Activated CD8-positive, alpha-beta T cell treated with anti-CD3 and anti-CD28 coated beads for 36 hours (primary cell): ENCODE results near the gene FBXL17. TPM values are rescaled to one million over a fixed set of nuclear protein-coding genes. Genes with fewer than 3 reads are reported as not detected.

Experiments
- ATAC-seq: fragments of 200-7000 bp; cut with Tn5 transposase; one replicate; pipeline ENCODE4 v1.10.0; 2021; ENCODE audit warnings: mild to moderate bottlenecking, moderate library complexity
- CTCF ChIA-PET: fragments of 350-600 bp; sonication (Branson Sonifier 250); formaldehyde crosslinking; loops from one replicate; lab custom pipeline; 2021; ENCODE audit warnings: antibody characterized with exemption; lab: Charles Lee
- POLR2A ChIA-PET: fragments of 350-600 bp; sonication (Branson Sonifier 250); formaldehyde crosslinking; loops from one replicate; lab custom pipeline; 2021; ENCODE audit warnings: antibody characterized with exemption; lab: Charles Lee
- DNase-seq: peaks from one replicate; pipeline ENCODE4 v3.0.0-alpha.2; 2020
- H3K27ac Mint-ChIP-seq: one replicate; pipeline ENCODE4 v1.8.0; 2021; ENCODE audit warnings: mild to moderate bottlenecking, mixed read lengths
- H3K27me3 Mint-ChIP-seq: one replicate; pipeline ENCODE4 v1.8.0; 2021; ENCODE audit warnings: mixed read lengths
- H3K36me3 Mint-ChIP-seq: one replicate; pipeline ENCODE4 v1.8.0; 2021; ENCODE audit warnings: low read depth, mixed read lengths
- H3K4me1 Mint-ChIP-seq: one replicate; pipeline ENCODE4 v1.8.0; 2021; ENCODE audit warnings: low read depth, mixed read lengths
- H3K4me3 Mint-ChIP-seq: one replicate; pipeline ENCODE4 v1.8.0; 2021; ENCODE audit warnings: mild to moderate bottlenecking, moderate library complexity, mixed read lengths
- H3K9me3 Mint-ChIP-seq: one replicate; pipeline ENCODE4 v1.8.0; 2021; ENCODE audit warnings: mixed read lengths
- CTCF ChIP-seq: fragments of 200-600 bp; IDR thresholded peaks from one replicate; pipeline ENCODE4 v1.8.0; 2022; ENCODE audit warnings: antibody characterized with exemption, mild to moderate bottlenecking
- intact Hi-C: fragments of 100-400 bp; cut with micrococcal nuclease; formaldehyde crosslinking; loops from one replicate; pipeline ENCODE4 v1.10.0; 2022
- total RNA-seq, 2 experiments: library from RNA; stranded (reverse); gene quantifications; one replicate each; pipeline ENCODE4 v1.2.3, GENCODE V29; 2021

FBXL17 gene
- total RNA-seq, 2 experiments from 2014 or later, result 3.0 to 5.3 TPM

- DNase-seq (no peak), ATAC-seq (no peak)
- no peaks in the 10 kb centered on the region for H3K9me3 Mint-ChIP-seq
- H3K4me3 Mint-ChIP-seq, result no peak overlapping the region
- CTCF ChIA-PET, result interaction anchor here (1.2 kb wide), 1 partner anchor 28 kb away, joined by 3 read pairs; no protein-coding TSS in a partner anchor
- intact Hi-C loops, result no loop called here
- no peaks in the 10 kb centered on the region for H3K27me3 Mint-ChIP-seq
- no peak for TF ChIP-seq CTCF
- H3K27ac Mint-ChIP-seq, result no peak overlapping the region
- no peaks in the 10 kb centered on the region for H3K36me3 Mint-ChIP-seq
- POLR2A ChIA-PET, result no interaction called here
- H3K4me1 Mint-ChIP-seq, result no peaks in the 10 kb centered on the region
Measured at GRCh38 chr5:108024986-108025385, 356.9 kb downstream of the FBXL17 start.

GRCh38 chr5:108016101-108016500, 365.8 kb downstream of the FBXL17 start:
- CTCF ChIA-PET, result no interaction called here
- ATAC-seq (no peak), DNase-seq (no peak)
- intact Hi-C loops, result no loop called here
- H3K36me3 Mint-ChIP-seq, result no peaks in the 10 kb centered on the region
- POLR2A ChIA-PET, result no interaction called here
- no peaks in the 10 kb centered on the region for H3K9me3 Mint-ChIP-seq
- H3K4me1 Mint-ChIP-seq, result no peaks in the 10 kb centered on the region
- no peak overlapping the region for H3K27ac Mint-ChIP-seq
- H3K4me3 Mint-ChIP-seq, result no peak overlapping the region
- TF ChIP-seq CTCF, result no peak
- no peaks in the 10 kb centered on the region for H3K27me3 Mint-ChIP-seq

- H3K36me3 Mint-ChIP-seq, result peaks cover 1% of the 10 kb centered on the region
- ChIA-PET CTCF (no interaction called here), POLR2A (no interaction called here)
- H3K4me3 Mint-ChIP-seq, result no peak overlapping the region
- H3K9me3 Mint-ChIP-seq, result no peaks in the 10 kb centered on the region
- H3K27me3 Mint-ChIP-seq, result no peaks in the 10 kb centered on the region
- peaks cover 14% of the 10 kb centered on the region for H3K4me1 Mint-ChIP-seq
- no peak for DNase-seq
- no peak for ATAC-seq
- intact Hi-C loops, result no loop called here
- no peak overlapping the region for H3K27ac Mint-ChIP-seq
- no peak for TF ChIP-seq CTCF
Measured at GRCh38 chr5:108006791-108007190, 375.1 kb downstream of the FBXL17 start.

GRCh38 chr5:108003178-108003577, 378.7 kb downstream of the FBXL17 start:
- H3K27me3 Mint-ChIP-seq, result no peaks in the 10 kb centered on the region
- no peaks in the 10 kb centered on the region for H3K36me3 Mint-ChIP-seq
- POLR2A ChIA-PET, result no interaction called here
- H3K9me3 Mint-ChIP-seq, result no peaks in the 10 kb centered on the region
- intact Hi-C loops, result no loop called here
- CTCF ChIA-PET, result interaction anchor here (1.4 kb wide), 1 partner anchor 151 kb away, joined by 3 read pairs; no protein-coding TSS in a partner anchor
- peak overlapping the region; percentile 11 for H3K4me3 Mint-ChIP-seq
- TF ChIP-seq CTCF, result no peak
- peak overlapping the region; percentile 69 for H3K27ac Mint-ChIP-seq
- peaks cover 14% of the 10 kb centered on the region for H3K4me1 Mint-ChIP-seq
- ATAC-seq (peak; percentile 89), DNase-seq (peak; percentile 7)

- Mint-ChIP-seq H3K27me3 (no peaks in the 10 kb centered on the region), H3K4me3 (no peak overlapping the region), H3K27ac (no peak overlapping the region), H3K9me3 (no peaks in the 10 kb centered on the region), H3K4me1 (peaks cover 14% of the 10 kb centered on the region), H3K36me3 (no peaks in the 10 kb centered on the region)
- ChIA-PET POLR2A (no interaction called here), CTCF (no interaction called here)
- DNase-seq, result no peak
- ATAC-seq, result no peak
- no peak for TF ChIP-seq CTCF
- intact Hi-C loops, result no loop called here
Measured at GRCh38 chr5:108001222-108001621, 380.7 kb downstream of the FBXL17 start.
